Central memory CD4-positive, alpha-beta T cell (primary cell): ENCODE measurements around the gene ALKBH2.
A peak's percentile ranks its signal among the peaks of the same experiment; 100 is the strongest.
"Not testable (repeated sequence)": the region's sequence is repeated elsewhere in the genome, so short reads cannot be mapped to it uniquely, and the experiment has no call there.

Source experiments
- DNase-seq: peaks from one replicate; pipeline ENCODE4 v3.0.0; 2022

ALKBH2 gene

GRCh38 chr12:109065154-109065852 lies 28.0 kb downstream of the ALKBH2 start:
- DNase-seq: no peak

- DNase-seq: no peak
These were observed 29.1 kb downstream of the ALKBH2 start for GRCh38 chr12:109064143-109064542.

DNA sequence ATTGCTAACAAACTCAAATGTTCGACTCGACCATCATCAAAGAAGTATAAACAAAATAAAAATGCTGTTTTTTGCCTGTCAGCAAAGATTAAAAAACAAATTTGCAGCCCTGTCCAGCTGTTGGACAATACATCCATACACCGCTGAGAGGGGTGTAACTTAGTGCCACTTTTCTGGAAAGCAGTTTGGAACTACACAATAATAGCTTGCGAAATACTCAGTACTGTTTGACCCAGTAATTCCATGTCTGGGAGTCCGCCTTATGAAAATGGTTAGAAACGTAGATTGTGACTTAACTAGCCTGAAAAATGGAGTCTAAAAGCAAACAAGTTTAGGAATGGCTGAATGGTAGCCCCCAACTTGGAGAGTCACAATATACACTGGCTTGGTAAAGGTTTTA lies 34.5 kb downstream of the ALKBH2 start:
- no peak for DNase-seq

- no peak for DNase-seq
These were observed 35.9 kb downstream of the ALKBH2 start for GRCh38 chr12:109057376-109057775.

- no peak for DNase-seq
These were observed 36.4 kb downstream of the ALKBH2 start for GRCh38 chr12:109056891-109057290.

- no peak for DNase-seq
These were observed 38.8 kb downstream of the ALKBH2 start for GRCh38 chr12:109054520-109054919.

DNA sequence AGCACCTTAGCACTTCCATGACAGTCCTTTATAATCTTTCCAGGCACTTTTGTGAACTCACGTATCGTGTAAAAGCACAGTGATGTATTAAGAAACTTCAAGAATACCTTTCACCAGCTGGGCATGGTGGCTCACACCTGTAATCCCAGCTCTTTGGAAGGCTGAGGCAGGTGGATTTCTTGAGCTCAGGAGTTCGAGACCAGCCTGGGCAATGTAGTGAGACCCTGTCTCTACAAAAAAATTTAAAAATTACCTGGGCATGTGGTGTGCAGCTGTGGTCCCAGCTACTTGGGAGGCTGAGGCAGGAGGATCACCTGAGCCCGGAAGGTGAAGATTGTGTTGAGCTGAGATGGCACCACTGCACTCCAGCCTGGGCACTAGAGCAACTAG lies 39.2 kb downstream of the ALKBH2 start:
- DNase-seq: not testable (repeated sequence)

DNA sequence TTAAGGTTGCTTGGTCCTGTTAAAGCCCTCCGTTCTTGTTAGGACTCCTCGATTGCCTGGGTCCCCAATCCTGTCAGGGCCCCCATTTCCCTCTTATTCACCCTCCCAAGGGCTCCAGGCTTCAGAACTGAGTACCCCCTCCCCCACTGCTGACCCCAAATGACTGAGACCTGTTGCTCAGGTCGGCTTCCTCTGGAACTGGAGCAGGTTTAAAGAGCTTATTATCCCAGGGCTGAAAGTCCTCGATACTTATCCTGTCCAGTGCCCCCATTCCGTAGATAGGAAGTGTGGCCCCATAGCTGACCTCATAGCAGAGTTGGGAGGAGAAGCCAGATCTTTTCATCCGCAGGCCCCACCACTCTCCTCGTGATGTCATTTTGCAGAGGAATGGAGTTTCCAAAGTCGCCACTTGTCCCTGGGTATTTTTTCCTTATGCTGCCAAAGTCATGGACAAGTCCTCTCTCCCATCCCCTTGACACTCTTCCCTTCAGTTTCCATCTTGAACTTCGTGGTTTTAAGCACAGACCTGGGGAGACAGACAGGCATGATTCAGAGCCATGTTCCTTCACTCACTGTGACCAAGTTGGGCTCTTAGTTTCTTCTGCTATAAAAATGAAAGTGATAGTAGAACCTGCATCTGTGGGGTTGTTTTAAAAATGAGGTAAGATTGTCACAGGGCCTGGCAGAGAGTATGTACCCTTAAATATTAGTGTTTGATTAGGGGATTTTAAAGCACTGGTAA lies 39.7 kb downstream of the ALKBH2 start:
- DNase-seq: peak; percentile 59

DNA sequence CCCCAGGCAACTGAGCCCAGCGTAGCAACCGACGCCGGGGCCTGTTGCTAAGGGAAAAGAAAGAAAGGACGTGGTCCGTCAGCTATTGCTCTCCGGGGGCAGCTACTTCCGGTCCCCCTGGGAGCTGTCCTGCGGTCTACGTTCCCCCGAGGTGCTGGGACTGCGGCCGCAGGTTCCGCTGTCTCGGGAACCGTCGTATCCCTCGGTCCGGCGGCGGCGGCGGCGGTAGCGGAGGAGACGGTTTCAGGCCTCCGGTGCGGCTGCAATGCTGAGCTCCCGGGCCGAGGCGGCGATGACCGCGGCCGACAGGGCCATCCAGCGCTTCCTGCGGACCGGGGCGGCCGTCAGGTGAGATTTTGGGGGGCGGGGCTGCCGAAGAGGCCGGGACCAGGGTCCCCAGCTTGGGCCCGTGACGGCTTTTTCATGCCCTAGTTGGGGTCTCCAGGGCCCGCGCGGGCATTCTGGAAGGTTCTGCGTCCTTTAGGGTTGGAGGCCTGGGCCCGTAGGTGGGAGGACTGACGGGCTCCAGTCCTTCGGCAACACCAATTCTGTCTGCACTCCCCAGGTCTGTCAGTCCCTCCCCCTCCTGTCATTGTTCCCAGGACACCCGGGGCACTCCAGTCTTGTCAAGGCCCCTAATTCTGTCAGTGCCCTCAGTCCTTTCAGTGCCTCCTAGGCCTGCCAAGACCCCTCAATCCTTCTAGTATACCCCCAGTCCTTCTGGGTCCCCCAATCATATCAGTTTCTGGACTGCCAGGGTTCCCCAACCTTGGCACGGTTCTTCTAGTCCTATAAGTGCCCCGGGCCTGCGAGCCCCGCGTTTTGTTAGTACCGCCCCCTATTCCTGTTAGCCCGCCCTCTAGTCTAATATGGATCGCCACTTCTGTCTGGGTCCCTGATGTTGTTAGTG lies 40.6 kb downstream of the ALKBH2 start, which contains the start of gene USP30:
TSS of gene USP30 (plus strand) at position 163 of the 910 bp plus-strand sequence. CDS start at position 266, 103 bp downstream.
- DNase-seq: peak; percentile 74

DNA sequence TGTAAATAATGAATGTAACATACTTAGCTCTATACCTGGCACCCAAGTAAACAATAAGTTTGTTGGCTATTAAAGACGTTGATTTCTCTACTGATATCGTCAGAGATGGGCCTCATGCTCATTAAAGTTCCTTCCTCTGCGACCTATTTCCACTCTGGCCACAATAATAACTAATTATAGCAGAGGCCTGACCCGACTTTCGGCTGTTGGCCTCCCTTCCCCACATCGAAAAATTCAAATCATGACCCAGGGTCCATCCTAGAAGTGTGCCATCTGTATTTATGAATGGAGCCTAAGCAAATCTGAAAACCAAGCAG lies 41.2 kb downstream of the ALKBH2 start:
- no peak for DNase-seq

- not testable (repeated sequence) for DNase-seq
These were observed 43.5 kb downstream of the ALKBH2 start for GRCh38 chr12:109049794-109050193.

DNA sequence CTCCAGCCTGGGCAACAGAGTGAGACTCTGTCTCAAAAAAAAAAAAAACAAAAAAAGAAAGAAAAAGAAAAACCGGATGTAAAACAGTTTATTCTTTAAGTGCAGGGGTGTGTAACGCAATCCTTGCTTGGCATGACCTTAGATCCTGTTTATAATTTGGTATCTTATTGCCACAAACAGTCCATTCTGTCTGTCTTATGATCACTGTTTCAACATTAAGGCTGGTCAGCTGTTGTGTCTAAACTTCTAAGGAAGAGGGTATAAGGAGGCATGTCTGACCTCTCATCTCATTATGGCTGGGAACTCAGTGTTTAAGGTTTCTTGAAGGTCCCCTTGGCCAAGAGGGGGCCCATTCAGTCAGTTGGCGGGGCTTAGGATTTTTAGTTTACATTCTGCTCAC lies 44.6 kb downstream of the ALKBH2 start:
- not testable (repeated sequence) for DNase-seq

GRCh38 chr12:109047081-109047805 lies 46.0 kb downstream of the ALKBH2 start:
- DNase-seq: no peak

- DNase-seq: no peak
These were observed 49.0 kb downstream of the ALKBH2 start for GRCh38 chr12:109044241-109044640.
